Suppressor macrophage treated with lipopolysaccharide for 1 hour (primary cell): ENCODE data around the gene SMAP1.

ENCODE experiments used
- DNase-seq, 3 donors: peaks; one replicate each; pipeline ENCODE4 v3.0.0-alpha.2; 2020 to 2022

Gene SMAP1

DNA sequence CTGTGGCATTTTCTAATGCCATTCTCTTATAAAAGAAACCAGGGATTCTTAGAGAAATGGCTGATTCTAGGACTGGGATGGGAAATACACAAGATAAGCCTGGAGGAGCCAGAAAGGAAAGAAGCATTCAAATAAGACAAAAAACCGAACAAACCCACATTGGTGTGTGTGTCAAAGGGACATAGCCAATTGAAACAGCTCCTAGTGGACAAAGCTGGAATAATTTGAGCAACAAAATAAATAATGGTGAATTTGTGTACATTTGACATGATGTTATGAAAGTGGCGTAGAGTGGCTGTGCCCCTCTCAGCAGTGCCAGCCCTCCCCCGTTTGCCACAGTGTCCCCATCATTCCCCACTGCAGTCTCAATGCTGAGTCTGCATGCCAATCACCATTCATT lies 233.6 kb downstream of the SMAP1 start:
- peak in 1 of 3 donors; percentile 2 for DNase-seq

DNA sequence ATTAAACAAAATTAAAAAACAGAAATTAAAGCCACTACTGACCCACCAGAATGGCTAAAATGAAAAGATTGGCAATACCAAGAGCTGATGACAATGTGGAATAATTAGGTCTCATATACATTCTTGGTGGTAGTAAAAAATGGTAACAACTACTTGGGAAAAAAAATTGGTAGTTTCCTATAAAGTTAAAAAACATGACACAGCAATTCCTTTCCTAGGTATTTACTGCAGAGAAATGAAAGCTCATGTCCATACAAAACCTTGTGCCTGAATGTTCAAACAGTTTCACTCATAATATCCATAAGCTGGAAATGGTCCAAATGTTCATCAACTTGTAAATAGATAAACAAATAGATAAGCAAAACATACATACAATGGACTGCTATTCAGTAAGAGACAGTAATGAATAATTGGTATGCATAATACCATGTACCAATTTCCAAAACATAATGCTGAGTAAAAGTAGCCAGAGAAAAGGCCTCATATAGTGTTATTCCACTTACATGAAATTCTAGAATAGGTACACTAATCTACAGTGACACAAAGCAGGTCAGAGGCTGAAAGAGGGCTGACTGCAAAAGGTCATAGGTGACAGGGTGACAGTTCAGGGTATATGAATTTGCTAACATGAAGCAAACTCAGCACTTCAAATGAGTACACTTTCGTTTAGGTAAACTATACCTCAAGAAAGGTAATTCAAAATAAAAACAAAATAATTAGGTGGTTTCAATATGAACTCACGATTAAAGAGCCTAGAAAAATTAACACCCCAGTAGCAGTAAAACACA lies 236.2 kb downstream of the SMAP1 start:
- DNase-seq: no peak

- no peak for DNase-seq
Measured at GRCh38 chr6:70905742-70906141, 238.1 kb downstream of the SMAP1 start.
